ENCODE results near the gene AURKB.
"Not testable (repeated sequence)": the region's sequence is repeated elsewhere in the genome, so short reads cannot be mapped to it uniquely, and the experiment has no call there.

AURKB gene

GRCh38 chr17:8187517-8188262 lies 22.7 kb downstream of the AURKB start:
- DNase-seq: peak; percentile 90 to 91

GRCh38 chr17:8186787-8187516 lies 23.4 kb downstream of the AURKB start:
- DNase-seq: peak; percentile 89 to 90

GRCh38 chr17:8186446-8186786 lies 24.0 kb downstream of the AURKB start:
- DNase-seq: no peak

- DNase-seq: peak; percentile 89 to 94
Observed at GRCh38 chr17:8185582-8186445, 24.6 kb downstream of the AURKB start.

GRCh38 chr17:8176998-8177731 lies 33.2 kb downstream of the AURKB start:
- DNase-seq: no peak

GRCh38 chr17:8176197-8176940 lies 34.0 kb downstream of the AURKB start, which contains the start of gene TMEM107:
Gene TMEM107 (minus strand): TSS chr17:8176380. CDS start chr17:8176286, 94 bp downstream.
- peak; percentile 80 to 82 for DNase-seq

GRCh38 chr17:8175795-8176196 lies 34.6 kb downstream of the AURKB start:
- no peak for DNase-seq

GRCh38 chr17:8173871-8174322 lies 36.5 kb downstream of the AURKB start:
- DNase-seq: no peak

- DNase-seq: peak; percentile 70 to 77
Observed at GRCh38 chr17:8173056-8173870, 37.1 kb downstream of the AURKB start.

- not testable (repeated sequence) for DNase-seq
Observed at GRCh38 chr17:8170186-8170585, 40.2 kb downstream of the AURKB start.

- no peak for DNase-seq
Observed at GRCh38 chr17:8167526-8167925, 42.8 kb downstream of the AURKB start.

- DNase-seq: no peak
Observed at GRCh38 chr17:8166731-8167130, 43.6 kb downstream of the AURKB start.

- no peak for DNase-seq
Observed at GRCh38 chr17:8164815-8165131, 45.6 kb downstream of the AURKB start.

- peak in 1 of 2 experiments; percentile 44 for DNase-seq
Observed at GRCh38 chr17:8163978-8164814, 46.2 kb downstream of the AURKB start.

- no peak for DNase-seq
Observed at GRCh38 chr17:8162997-8163977, 47.1 kb downstream of the AURKB start.

GRCh38 chr17:8162233-8162996 lies 48.0 kb downstream of the AURKB start, which contains the start of gene VAMP2:
Gene VAMP2 (minus strand): TSS chr17:8162948. CDS start chr17:8162879, 69 bp downstream.
- peak; percentile 73 to 74 for DNase-seq

All from activated CD4-positive, alpha-beta T cell treated with anti-CD3 and anti-CD28 coated beads, Interleukin-2, amount 50 U/mL, for 4 hours (primary cell).